Mesendoderm (in vitro differentiated cells): ENCODE data around the gene SBNO1.
"Not testable (repeated sequence)": the region's sequence is repeated elsewhere in the genome, so short reads cannot be mapped to it uniquely, and the experiment has no call there.

Experiments
- DNase-seq: peaks from one replicate; pipeline ENCODE4 v3.0.0; 2013
- H2AK5ac ChIP-seq: 2 replicates; pipeline ENCODE4 v1.6.1; 2013; ENCODE audit warnings: low read length, inconsistent platforms
- H2BK120ac ChIP-seq: 2 replicates; pipeline ENCODE4 v1.6.1; 2013; ENCODE audit warnings: low read depth, mild to moderate bottlenecking, low read length, moderate library complexity, mixed read lengths
- H2BK15ac ChIP-seq: replicated peaks from 2 replicates; pipeline ENCODE4 v1.6.1; 2013; ENCODE audit warnings: low read depth, mild to moderate bottlenecking, moderate library complexity
- H2BK5ac ChIP-seq: 2 replicates; pipeline ENCODE4 v1.6.1; 2013; ENCODE audit warnings: low read length, inconsistent platforms
- H3K18ac ChIP-seq: 2 replicates; pipeline ENCODE4 v1.6.1; 2013; ENCODE audit warnings: mild to moderate bottlenecking, low read length, mixed read lengths
- H3K23ac ChIP-seq: one replicate; pipeline ENCODE4 v1.6.1; 2013; ENCODE audit warnings: low read length
- H3K27ac ChIP-seq: 2 replicates; pipeline ENCODE4 v1.5.1; 2013; ENCODE audit warnings: low read depth, mild to moderate bottlenecking, inconsistent platforms, low read length, moderate library complexity
- H3K27me3 ChIP-seq: 2 replicates; pipeline ENCODE4 v1.6.1; 2013; ENCODE audit warnings: low read length, control low read depth, mild to moderate bottlenecking, inconsistent platforms; ENCODE audit not compliant: insufficient read depth, poor library complexity
- H3K36me3 ChIP-seq: 2 replicates; pipeline ENCODE4 v1.6.1; 2013; ENCODE audit warnings: low read length, inconsistent platforms; ENCODE audit not compliant: control insufficient read depth, insufficient read depth
- H3K4ac ChIP-seq: one replicate; pipeline ENCODE4 v1.6.1; 2013; ENCODE audit warnings: low read depth, mild to moderate bottlenecking, low read length, moderate library complexity
- H3K4me1 ChIP-seq: 2 replicates; pipeline ENCODE4 v1.6.1; 2013; ENCODE audit warnings: low read depth, low read length, inconsistent platforms; ENCODE audit not compliant: control insufficient read depth
- H3K4me2 ChIP-seq: 2 replicates; pipeline ENCODE4 v1.6.1; 2013; ENCODE audit warnings: low read length
- H3K4me3 ChIP-seq: 2 replicates; pipeline ENCODE4 v1.5.1; 2013; ENCODE audit warnings: mild to moderate bottlenecking, low read length
- H3K56ac ChIP-seq: one replicate; pipeline ENCODE4 v1.6.1; 2013; ENCODE audit warnings: low read length
- H3K79me1 ChIP-seq: 2 replicates; pipeline ENCODE4 v1.6.1; 2013; ENCODE audit warnings: low read length, inconsistent platforms
- H3K79me2 ChIP-seq: 2 replicates; pipeline ENCODE4 v1.6.1; 2013; ENCODE audit warnings: mild to moderate bottlenecking, low read length; ENCODE audit not compliant: control insufficient read depth, insufficient read depth
- H3K9ac ChIP-seq: 2 replicates; pipeline ENCODE4 v1.6.1; 2013; ENCODE audit warnings: low read length, inconsistent platforms
- H4K5ac ChIP-seq: one replicate; pipeline ENCODE4 v1.6.1; 2013; ENCODE audit warnings: low read length
- H4K8ac ChIP-seq: one replicate; pipeline ENCODE4 v1.6.1; 2013; ENCODE audit warnings: low read depth, mild to moderate bottlenecking, control low read depth, low read length, moderate library complexity
- WGBS: extraction: QIAGEN DNeasy Blood & Tissue Kit; methylation state at CpG from one replicate; pipeline ENCODE4 v1.1.7; 2013; ENCODE audit warnings: low lambda C conversion rate, missing lambda C conversion rate; ENCODE audit not compliant: insufficient coverage; ENCODE audit errors: extremely low coverage; 5-methylcytosine and 5-hydroxymethylcytosine counted together

Gene SBNO1

DNA sequence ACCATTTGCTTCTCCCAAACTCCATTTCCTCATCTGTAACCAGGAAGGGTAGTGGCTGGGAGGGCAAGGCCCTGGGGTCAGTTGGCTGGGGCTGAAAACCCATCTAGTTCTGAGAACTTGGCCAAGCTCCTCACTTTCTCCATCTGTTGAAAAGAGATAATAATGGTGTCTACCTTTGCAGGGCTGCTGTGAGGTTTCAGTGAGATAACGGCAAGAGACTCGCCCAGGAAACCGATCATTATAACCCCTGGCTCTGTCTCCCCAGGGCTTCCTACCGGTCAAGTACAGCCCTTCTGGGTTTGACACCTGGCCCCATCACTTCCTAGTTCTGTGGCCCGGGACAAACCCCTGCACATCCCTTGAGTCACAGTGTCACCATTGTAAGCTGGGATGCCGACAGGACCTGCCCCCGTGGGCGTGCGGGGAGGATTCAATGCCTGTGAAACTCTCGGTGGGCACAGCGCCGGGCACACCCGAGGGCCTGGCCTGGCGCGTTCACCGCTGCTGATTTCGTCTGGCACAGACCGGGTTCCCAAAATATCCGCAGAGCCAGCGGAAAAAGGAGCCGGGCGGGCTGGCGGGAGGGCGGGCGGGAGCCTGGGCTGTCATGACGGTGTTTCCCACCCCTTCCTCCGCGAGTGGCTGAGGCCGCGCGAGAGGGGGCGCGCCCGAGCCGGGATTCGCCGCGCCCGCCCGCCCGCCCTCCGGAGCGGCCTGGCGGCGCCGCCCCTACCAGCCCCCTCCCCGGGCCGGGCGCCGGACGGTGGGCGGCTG lies 23.7 kb upstream of the SBNO1 start:
- peak overlapping the region; percentile 27 for H2BK5ac ChIP-seq
- no peaks in the 10 kb centered on the region for H3K27me3 ChIP-seq
- peak overlapping the region; percentile 80 for H3K56ac ChIP-seq
- no peak overlapping the region for H4K8ac ChIP-seq
- H3K18ac ChIP-seq, result peak overlapping the region; percentile 97
- H4K5ac ChIP-seq, result no peak overlapping the region
- peak; percentile 73 for DNase-seq
- peak overlapping the region; percentile 64 for H3K9ac ChIP-seq
- peaks cover 5% of the 10 kb centered on the region for H3K36me3 ChIP-seq
- WGBS, result no CpG with 5 or more reads among the region's 52 CpGs
- H3K4me3 ChIP-seq, result peak overlapping the region; percentile 28
- H3K27ac ChIP-seq, result peak overlapping the region; percentile 7
- H3K79me1 ChIP-seq, result peaks cover 4% of the 10 kb centered on the region
- no peak overlapping the region for H2BK15ac ChIP-seq
- H3K79me2 ChIP-seq, result peaks cover 1% of the 10 kb centered on the region
- peak overlapping the region; percentile 85 for H3K4ac ChIP-seq
- peak overlapping the region; percentile 75 for H3K4me2 ChIP-seq
- peaks cover 8% of the 10 kb centered on the region for H3K4me1 ChIP-seq
- no peak overlapping the region for H2BK120ac ChIP-seq
- no peak overlapping the region for H2AK5ac ChIP-seq
- no peak overlapping the region for H3K23ac ChIP-seq

GRCh38 chr12:123387508-123388176 lies 23.0 kb upstream of the SBNO1 start:
- no peak overlapping the region for H2BK5ac ChIP-seq
- H2BK15ac ChIP-seq, result no peak overlapping the region
- peaks cover 1% of the 10 kb centered on the region for H3K79me2 ChIP-seq
- no peak overlapping the region for H4K8ac ChIP-seq
- no peak overlapping the region for H2BK120ac ChIP-seq
- no peak overlapping the region for H3K4me2 ChIP-seq
- no peak overlapping the region for H3K4ac ChIP-seq
- H2AK5ac ChIP-seq, result no peak overlapping the region
- H3K23ac ChIP-seq, result no peak overlapping the region
- peaks cover 5% of the 10 kb centered on the region for H3K36me3 ChIP-seq
- H3K4me3 ChIP-seq, result no peak overlapping the region
- peak overlapping the region; percentile 59 for H3K9ac ChIP-seq
- H3K56ac ChIP-seq, result peak overlapping the region; percentile 80
- no peak overlapping the region for H3K18ac ChIP-seq
- H3K4me1 ChIP-seq, result peaks cover 8% of the 10 kb centered on the region
- no peak overlapping the region for H3K27ac ChIP-seq
- H3K27me3 ChIP-seq, result no peaks in the 10 kb centered on the region
- peaks cover 4% of the 10 kb centered on the region for H3K79me1 ChIP-seq
- DNase-seq, result no peak
- H4K5ac ChIP-seq, result no peak overlapping the region
- no CpG with 5 or more reads among the region's 8 CpGs for WGBS

DNA sequence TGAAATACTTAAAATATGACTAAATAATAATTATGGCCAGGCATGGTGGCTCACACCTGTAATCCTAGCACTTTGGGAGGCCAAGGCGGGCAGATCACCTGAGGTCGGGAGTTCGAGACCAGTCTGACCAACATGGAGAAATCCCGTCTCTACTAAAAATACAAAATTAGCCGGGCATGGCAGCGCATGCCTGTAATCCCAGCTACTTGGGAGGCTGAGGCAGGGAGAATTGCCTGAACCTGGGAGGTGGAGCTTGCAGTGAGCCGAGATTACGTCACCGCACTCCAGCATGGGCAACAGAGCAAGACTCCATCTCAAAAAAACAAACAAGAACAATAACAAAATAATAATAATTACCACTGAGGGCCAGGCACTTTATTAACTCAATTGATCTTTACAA lies 20.9 kb upstream of the SBNO1 start:
- not testable (repeated sequence) for H3K79me2 ChIP-seq, H3K4me2 ChIP-seq, H4K8ac ChIP-seq, H3K4ac ChIP-seq, DNase-seq, H3K36me3 ChIP-seq, H2BK5ac ChIP-seq, H3K79me1 ChIP-seq, H3K4me3 ChIP-seq, H4K5ac ChIP-seq, H2BK120ac ChIP-seq, H3K4me1 ChIP-seq, H3K18ac ChIP-seq, H3K9ac ChIP-seq, H2BK15ac ChIP-seq, H3K23ac ChIP-seq, H2AK5ac ChIP-seq, H3K56ac ChIP-seq, H3K27me3 ChIP-seq, H3K27ac ChIP-seq
- no CpG with 5 or more reads among the region's 9 CpGs for WGBS

DNA sequence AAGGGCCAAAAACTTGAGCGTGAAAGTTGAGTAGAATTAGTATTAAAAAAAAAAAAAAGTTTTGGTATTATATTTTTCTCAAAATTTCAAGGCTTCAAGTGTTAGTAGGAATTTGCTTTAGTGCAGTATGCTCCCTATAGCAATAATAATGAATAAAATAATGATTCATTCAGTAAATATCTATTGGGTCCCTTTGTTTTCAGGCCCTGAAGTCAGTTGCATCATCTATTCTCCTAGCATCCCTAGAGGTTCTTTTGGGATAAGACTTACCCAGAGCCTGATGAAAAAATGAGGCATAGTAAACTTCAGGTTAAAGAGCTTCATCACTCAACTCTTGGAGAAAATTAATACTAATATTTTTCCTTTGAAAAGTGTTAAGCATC lies 20.3 kb upstream of the SBNO1 start:
- Histone ChIP-seq H3K4ac (no peak overlapping the region), H2AK5ac (no peak overlapping the region), H4K5ac (no peak overlapping the region), H3K4me2 (peak overlapping the region; percentile 42), H3K56ac (peak overlapping the region; percentile 84), H3K27ac (no peak overlapping the region), H2BK5ac (no peak overlapping the region), H3K18ac (no peak overlapping the region), H3K79me1 (peaks cover 4% of the 10 kb centered on the region), H3K4me3 (no peak overlapping the region), H4K8ac (no peak overlapping the region), H3K36me3 (no peaks in the 10 kb centered on the region), H2BK120ac (no peak overlapping the region), H3K79me2 (peaks cover 1% of the 10 kb centered on the region), H3K27me3 (no peaks in the 10 kb centered on the region), H3K23ac (no peak overlapping the region), H2BK15ac (no peak overlapping the region), H3K4me1 (peaks cover 8% of the 10 kb centered on the region), H3K9ac (peak overlapping the region; percentile 76)
- DNase-seq, result peak; percentile 53
- WGBS, result no CpG with 5 or more reads among the region's 1 CpG

GRCh38 chr12:123384318-123384993 lies 19.8 kb upstream of the SBNO1 start:
- no peak overlapping the region for H2BK5ac ChIP-seq
- peak overlapping the region; percentile 84 for H3K56ac ChIP-seq
- no peak overlapping the region for H3K4ac ChIP-seq
- H3K27me3 ChIP-seq, result no peaks in the 10 kb centered on the region
- H3K4me2 ChIP-seq, result peak overlapping the region; percentile 42
- no CpG with 5 or more reads among the region's 41 CpGs for WGBS
- H4K5ac ChIP-seq, result no peak overlapping the region
- no peaks in the 10 kb centered on the region for H3K36me3 ChIP-seq
- H3K23ac ChIP-seq, result no peak overlapping the region
- H2BK120ac ChIP-seq, result peak overlapping the region; percentile 47
- H4K8ac ChIP-seq, result no peak overlapping the region
- H3K4me1 ChIP-seq, result peaks cover 8% of the 10 kb centered on the region
- peak overlapping the region; percentile 59 for H3K4me3 ChIP-seq
- H3K18ac ChIP-seq, result peak overlapping the region; percentile 42
- no peak overlapping the region for H2BK15ac ChIP-seq
- peaks cover 1% of the 10 kb centered on the region for H3K79me2 ChIP-seq
- H3K9ac ChIP-seq, result peak overlapping the region; percentile 76
- no peak overlapping the region for H2AK5ac ChIP-seq
- DNase-seq, result peak; percentile 46
- peaks cover 4% of the 10 kb centered on the region for H3K79me1 ChIP-seq
- H3K27ac ChIP-seq, result peak overlapping the region; percentile 47
